Measurements from ENCODE around the gene COPS3.
"Not testable (repeated sequence)": the region's sequence is repeated elsewhere in the genome, so short reads cannot be mapped to it uniquely, and the experiment has no call there.

Gene COPS3

GRCh38 chr17:17300624-17301568 lies 19.9 kb upstream of the COPS3 start:
- DNase-seq: no peak

- DNase-seq: no peak
Observed at GRCh38 chr17:17298108-17298507, 17.1 kb upstream of the COPS3 start.

- no peak for DNase-seq
Observed at GRCh38 chr17:17297217-17297616, 16.2 kb upstream of the COPS3 start.

- no peak for DNase-seq
Observed at GRCh38 chr17:17295141-17295540, 14.1 kb upstream of the COPS3 start.

GRCh38 chr17:17289701-17290100 lies 8.7 kb upstream of the COPS3 start:
- no peak for DNase-seq

GRCh38 chr17:17289086-17289485 lies 8.0 kb upstream of the COPS3 start:
- no peak for DNase-seq

GRCh38 chr17:17285951-17286350 lies 4.9 kb upstream of the COPS3 start:
- no peak for DNase-seq

- no peak for DNase-seq
Observed at GRCh38 chr17:17279316-17279715, 1.7 kb downstream of the COPS3 start.

GRCh38 chr17:17277431-17277830 lies 3.6 kb downstream of the COPS3 start:
- DNase-seq: not testable (repeated sequence)

- DNase-seq: no peak
Observed at GRCh38 chr17:17275971-17276370, 5.1 kb downstream of the COPS3 start.

GRCh38 chr17:17269926-17270773 lies 10.9 kb downstream of the COPS3 start:
- DNase-seq: no peak

GRCh38 chr17:17264430-17264829 lies 16.6 kb downstream of the COPS3 start:
- DNase-seq: no peak

- no peak for DNase-seq
Observed at GRCh38 chr17:17258998-17259397, 22.0 kb downstream of the COPS3 start.

- DNase-seq: no peak
Observed at GRCh38 chr17:17258011-17258410, 23.0 kb downstream of the COPS3 start.

GRCh38 chr17:17256316-17256715 lies 24.7 kb downstream of the COPS3 start:
- DNase-seq: no peak

- not testable (repeated sequence) for DNase-seq
Observed at GRCh38 chr17:17255689-17256088, 25.4 kb downstream of the COPS3 start.

- no peak for DNase-seq
Observed at GRCh38 chr17:17254036-17254435, 27.0 kb downstream of the COPS3 start.

GRCh38 chr17:17253406-17253805 lies 27.6 kb downstream of the COPS3 start:
- no peak for DNase-seq

GRCh38 chr17:17252149-17252661 lies 28.8 kb downstream of the COPS3 start:
- no peak for DNase-seq

GRCh38 chr17:17246879-17247278 lies 34.2 kb downstream of the COPS3 start:
- no peak for DNase-seq

GRCh38 chr17:17243163-17243562 lies 37.9 kb downstream of the COPS3 start:
- no peak for DNase-seq

- DNase-seq: no peak
Observed at GRCh38 chr17:17242246-17242645, 38.8 kb downstream of the COPS3 start.

GRCh38 chr17:17241656-17242055 lies 39.4 kb downstream of the COPS3 start:
- no peak for DNase-seq

- DNase-seq: no peak
Observed at GRCh38 chr17:17239832-17240231, 41.2 kb downstream of the COPS3 start.

Data from NK-92 treated with Interleukin-12 subunit alpha and Interleukin-12 subunit beta, amount 100 ng/mL, for 24 hours (cell line).